Measurements from ENCODE around the gene ADAMTS17.
"Not testable (repeated sequence)": the region's sequence is repeated elsewhere in the genome, so short reads cannot be mapped to it uniquely, and the experiment has no call there.

Gene ADAMTS17

GRCh38 chr15:100339999-100340398 lies 1.8 kb downstream of the ADAMTS17 start:
- DNase-seq = no peak

- not testable (repeated sequence) for DNase-seq
Observed at GRCh38 chr15:100339451-100339850, 2.3 kb downstream of the ADAMTS17 start.

DNA sequence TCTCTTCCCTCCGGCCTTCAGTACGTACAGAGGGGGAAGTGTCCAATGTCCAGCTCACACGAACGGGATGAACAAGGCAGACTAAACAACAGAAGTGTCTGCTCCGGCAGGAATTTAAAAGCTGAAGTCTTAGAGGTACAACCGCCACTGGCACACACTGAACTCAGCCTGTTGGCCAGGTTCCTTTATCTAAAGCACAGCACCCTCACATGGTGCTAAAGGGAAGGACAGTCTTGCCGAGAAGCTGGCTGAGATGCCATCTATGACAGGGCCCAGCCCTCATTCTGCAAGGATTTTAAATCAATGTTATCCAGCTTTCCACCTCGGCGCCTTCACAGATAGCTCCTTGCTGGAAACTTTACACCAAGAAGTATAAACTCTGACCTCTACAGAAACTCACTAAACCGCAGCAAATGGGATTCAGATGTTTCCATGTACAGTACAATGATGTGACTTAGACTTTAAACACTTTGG lies 2.8 kb downstream of the ADAMTS17 start:
- peak; percentile 47 for DNase-seq

GRCh38 chr15:100338247-100338646 lies 3.5 kb downstream of the ADAMTS17 start:
- DNase-seq = no peak

DNA sequence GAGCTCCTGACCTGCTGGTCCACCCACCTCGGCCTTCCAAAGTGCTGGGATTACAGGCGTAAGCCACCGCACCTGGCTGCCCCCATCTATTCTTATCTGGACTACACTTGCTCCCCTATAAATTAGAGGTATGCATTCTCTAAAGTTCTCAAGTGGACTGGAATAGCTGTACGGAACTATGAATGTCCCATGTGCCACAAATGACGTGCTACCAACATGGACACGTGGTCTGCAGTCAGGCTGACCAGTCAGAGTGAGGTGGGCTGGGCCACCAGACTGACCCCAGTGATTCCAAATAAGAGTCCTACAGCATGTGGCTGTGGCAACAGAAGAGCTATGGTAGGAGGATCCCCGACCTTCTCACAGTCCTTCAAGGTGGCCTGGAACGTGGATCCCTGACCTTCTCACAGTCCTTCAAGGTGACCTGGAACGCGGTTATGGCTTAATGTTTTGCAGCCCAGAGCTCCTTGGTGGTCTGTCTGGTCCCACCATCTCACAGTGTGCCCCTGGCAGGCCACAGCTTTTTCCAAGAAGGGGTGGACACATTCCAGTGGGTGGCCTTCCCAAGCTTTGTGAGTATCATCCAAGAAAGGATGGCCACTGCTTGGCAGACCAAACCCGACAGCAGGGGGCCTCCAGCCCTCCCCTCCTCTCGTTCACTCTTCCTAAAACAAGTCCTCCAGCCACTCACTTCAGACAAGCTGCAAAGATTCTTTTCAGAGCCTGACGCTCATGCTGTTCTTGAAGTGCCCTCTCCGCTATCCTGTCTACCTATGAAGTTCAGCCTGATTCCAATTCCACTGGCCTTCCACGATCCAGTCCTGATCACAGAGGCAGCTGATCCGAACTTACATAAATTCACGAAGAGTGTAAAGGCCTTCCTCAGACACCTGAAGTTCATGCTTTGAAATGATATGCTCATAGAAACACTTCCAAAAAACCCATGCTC lies 4.4 kb downstream of the ADAMTS17 start:
- no peak for DNase-seq

- DNase-seq = no peak
Observed at GRCh38 chr15:100336061-100336460, 5.7 kb downstream of the ADAMTS17 start.

GRCh38 chr15:100335335-100335999 lies 6.3 kb downstream of the ADAMTS17 start:
- peak; percentile 47 for DNase-seq

DNA sequence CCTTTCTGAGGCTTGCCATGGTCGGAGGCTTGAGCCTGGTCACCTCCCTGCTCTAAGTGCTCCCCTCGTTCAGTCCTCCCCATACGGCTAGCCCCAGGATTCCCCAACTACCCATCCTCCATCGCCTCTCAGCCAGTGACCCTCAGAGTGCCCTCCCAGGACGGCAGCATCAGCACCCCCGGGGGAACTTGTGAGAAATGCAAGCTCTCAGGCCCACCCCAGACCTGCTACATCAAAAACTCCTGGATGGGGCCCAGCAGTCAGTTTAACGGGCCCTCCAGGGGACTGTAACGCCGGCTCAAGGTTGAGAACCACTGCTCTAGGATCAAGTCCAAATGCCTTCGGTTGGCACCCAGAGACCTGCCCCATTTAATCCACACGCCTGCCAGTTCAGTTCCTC lies 6.9 kb downstream of the ADAMTS17 start:
- DNase-seq = no peak

DNA sequence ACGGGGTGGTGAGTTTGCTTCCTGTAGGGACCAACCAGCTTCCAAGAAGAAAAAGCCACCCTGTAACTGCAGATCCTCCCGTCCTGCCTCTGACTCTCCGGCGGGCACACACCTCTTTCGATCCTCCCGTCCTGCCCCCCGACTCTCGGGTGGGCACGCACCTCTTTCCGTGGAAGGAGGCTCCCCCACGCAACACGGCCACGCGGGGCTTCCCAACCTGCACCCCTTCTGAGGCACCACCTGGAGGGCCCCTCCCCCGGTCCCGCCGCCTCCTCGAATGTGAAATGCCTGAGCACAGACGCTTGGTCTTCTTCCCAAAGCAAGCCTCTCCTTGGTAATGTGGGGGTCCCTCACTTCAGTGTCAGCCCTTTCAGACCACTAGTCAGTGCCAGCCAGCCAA lies 7.3 kb downstream of the ADAMTS17 start:
- no peak for DNase-seq

DNA sequence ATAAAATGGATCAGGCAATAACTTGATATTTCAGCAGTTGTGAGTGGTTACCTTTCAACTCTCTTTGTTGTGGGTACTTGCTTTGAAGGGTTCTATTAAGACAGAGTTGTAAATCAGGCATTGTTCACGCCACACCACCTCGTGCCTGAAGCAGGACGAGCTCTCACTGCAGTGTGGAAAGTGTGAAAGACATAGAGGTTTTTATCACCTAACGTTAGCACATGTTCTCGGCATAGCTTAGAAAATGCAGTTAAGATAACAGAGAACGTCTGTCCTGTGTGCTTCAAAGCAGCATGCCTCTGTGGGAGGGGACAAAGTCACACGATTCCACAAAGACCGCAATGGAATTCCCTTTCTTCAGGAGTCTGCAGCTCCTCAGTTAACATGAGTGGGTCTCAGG lies 7.8 kb downstream of the ADAMTS17 start:
- DNase-seq = no peak

DNA sequence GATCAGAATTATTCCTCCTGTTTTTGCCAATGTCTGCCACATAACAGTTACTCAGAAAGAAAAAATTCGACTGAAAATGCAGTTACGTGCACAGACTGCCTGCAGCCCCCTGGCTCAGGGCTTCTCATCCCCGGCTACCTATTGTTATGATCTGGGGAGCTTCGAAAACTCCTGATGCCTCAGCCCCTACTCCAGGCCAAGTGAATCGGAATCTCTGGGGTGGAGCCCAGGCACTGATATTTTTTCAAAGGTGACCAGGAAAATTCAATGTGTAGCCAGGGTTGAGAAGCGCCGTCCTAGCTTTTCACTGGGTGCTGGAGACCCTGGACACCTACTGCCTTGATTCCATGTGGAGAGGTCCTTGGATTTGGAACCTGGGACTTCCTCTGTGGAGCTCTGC lies 8.5 kb downstream of the ADAMTS17 start:
- DNase-seq = no peak

- DNase-seq = no peak
Observed at GRCh38 chr15:100332721-100333120, 9.1 kb downstream of the ADAMTS17 start.

GRCh38 chr15:100332231-100332630 lies 9.5 kb downstream of the ADAMTS17 start:
- DNase-seq = no peak

GRCh38 chr15:100330629-100331215 lies 11.1 kb downstream of the ADAMTS17 start:
- DNase-seq = no peak

GRCh38 chr15:100330221-100330620 lies 11.6 kb downstream of the ADAMTS17 start:
- DNase-seq = no peak

GRCh38 chr15:100328796-100329195 lies 13.0 kb downstream of the ADAMTS17 start:
- DNase-seq = no peak

DNA sequence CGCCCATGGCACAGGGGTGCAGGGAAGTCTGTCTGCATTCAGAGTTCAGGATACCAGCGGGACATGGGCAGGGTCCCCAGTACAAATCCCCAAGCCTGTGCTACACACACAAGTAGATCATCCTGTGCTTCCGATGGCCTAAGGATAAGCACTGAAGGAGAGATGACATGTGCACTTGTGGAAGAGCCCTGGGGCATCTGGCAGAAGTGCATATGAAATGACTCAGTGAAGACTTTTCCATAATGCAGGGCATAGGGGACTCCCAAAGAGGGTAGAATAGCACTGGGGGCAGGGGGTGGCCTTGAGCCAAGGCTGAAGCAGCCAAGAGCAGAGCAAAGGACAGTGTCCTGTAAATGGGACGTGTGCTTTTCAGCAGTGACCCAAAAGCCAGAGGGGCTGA lies 22.9 kb downstream of the ADAMTS17 start:
- no peak for DNase-seq

- no peak for DNase-seq
Observed at GRCh38 chr15:100314809-100315400, 26.9 kb downstream of the ADAMTS17 start.

DNA sequence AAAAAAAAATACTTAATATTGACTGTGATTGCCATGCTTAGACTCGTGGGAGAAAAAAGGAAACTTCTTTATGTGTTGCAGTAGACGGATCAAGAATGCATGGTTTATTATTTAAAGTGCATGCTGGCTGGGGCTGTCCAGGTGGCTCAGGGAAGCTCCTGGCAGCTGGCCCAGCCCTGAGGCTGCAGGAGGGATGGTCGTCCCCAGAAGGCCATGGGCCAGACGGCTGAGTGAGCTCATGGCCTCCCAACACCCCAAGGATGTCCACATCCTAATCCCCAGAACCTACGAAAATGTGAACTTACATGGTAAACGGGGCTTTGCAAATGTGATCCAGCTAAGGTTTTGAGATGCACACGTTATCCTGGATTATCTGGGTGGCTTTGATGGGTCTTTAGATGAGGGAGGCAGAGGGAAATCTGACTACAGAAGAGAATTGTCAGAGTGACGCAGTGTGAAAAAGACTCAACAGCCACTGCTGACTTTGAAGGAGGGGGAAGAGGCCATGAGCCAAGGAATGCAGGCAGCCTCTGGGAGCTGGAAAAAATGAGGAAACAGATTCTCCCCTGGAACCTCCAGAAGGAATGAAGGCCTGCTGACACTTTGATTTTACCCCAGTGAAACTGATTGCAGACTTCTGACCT lies 29.8 kb downstream of the ADAMTS17 start:
- DNase-seq = no peak

DNA sequence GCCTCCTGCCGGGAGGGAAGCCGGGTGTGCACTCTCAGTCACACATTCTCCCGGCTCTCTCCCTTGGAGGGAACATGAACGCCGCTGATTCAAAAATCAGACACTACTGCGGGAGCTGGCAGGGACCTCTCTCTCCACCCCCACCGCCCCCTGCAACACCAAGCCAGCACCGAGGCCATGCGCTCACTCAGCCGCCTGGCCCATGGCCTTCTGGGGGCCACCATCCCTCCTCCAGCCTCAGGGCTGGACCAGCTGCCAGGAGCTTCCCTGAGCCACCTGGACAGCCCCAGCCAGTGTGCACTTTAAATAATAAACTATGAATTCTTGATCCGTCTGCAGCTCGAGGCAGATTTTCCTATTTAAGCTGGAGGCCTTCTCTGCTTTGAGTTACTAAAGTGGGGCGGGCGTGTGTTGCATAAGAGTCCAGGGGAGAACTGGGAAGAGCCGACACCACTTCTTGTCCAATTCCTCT lies 30.6 kb downstream of the ADAMTS17 start:
- DNase-seq = no peak

- DNase-seq = no peak
Observed at GRCh38 chr15:100310513-100311153, 31.1 kb downstream of the ADAMTS17 start.

DNA sequence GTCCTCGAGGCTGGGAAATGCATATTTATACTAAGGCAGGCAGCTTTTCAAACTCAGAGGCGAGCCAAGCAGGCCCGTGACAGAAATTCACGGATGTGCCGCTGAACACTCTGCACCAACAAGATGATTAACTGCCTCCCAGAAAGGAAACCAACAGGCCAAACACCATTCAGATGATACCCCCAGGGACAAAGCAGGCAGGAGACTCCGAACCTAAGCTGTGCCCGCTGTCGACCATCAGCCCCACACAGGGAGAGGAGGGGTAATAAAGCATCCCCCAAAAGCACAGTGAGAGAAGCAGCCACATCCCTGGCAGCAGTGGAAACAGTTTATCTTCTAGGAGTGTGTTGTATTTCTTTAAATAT lies 31.8 kb downstream of the ADAMTS17 start:
- DNase-seq = no peak
